BJ (cell line): ENCODE data around the gene PRR19. TPM values are rescaled to one million over a fixed set of nuclear protein-coding genes. Genes with fewer than 3 reads are reported as not detected.
A peak's percentile ranks its signal among the peaks of the same experiment; 100 is the strongest.

ENCODE experiments used
- CTCF ChIA-PET: fragments of 350-600 bp; formaldehyde crosslinking; extraction: SDS; loops from one replicate; lab custom pipeline; 2021; ENCODE audit warnings: antibody characterized with exemption, inconsistent platforms; lab: Yijun Ruan, JAX
- POLR2A ChIA-PET: fragments of 300-600 bp; sonication (Branson Sonifier 250); formaldehyde crosslinking; extraction: SDS; loops from one replicate; lab custom pipeline; 2021; ENCODE audit warnings: antibody characterized with exemption; lab: Charles Lee
- DNase-seq: peaks from one replicate; pipeline ENCODE4 v3.0.0-alpha.2; 2011; ENCODE audit warnings: low read depth
- H3K27me3 ChIP-seq: 2 replicates; pipeline ENCODE4 v1.6.0; 2011; ENCODE audit warnings: low read length; ENCODE audit not compliant: control insufficient read depth, insufficient read depth
- H3K36me3 ChIP-seq: 2 replicates; pipeline ENCODE4 v1.5.1; 2011; ENCODE audit warnings: low read length; ENCODE audit not compliant: control insufficient read depth, insufficient read depth
- H3K4me3 ChIP-seq: 2 replicates; pipeline ENCODE4 v1.5.1; 2011; ENCODE audit warnings: low read depth, mild to moderate bottlenecking, control low read depth, low read length
- polyA plus RNA-seq: library from polyadenylated mRNA; depleted of rRNA; stranded (reverse); fragments of >200 nt; gene quantifications from 2 replicates; pipeline ENCODE4 v1.2.3, GENCODE V29; 2011
- TF ChIP-seq, protein P1 (sequence below): IDR thresholded peaks from 2 replicates; pipeline ENCODE4 v1.5.1; 2011; ENCODE audit warnings: low read depth, mild to moderate bottlenecking, control low read depth, inconsistent platforms, low read length, moderate library complexity; ENCODE audit not compliant: insufficient read depth

Gene PRR19
- polyA plus RNA-seq, 1 experiment = 0.93 TPM

DNA sequence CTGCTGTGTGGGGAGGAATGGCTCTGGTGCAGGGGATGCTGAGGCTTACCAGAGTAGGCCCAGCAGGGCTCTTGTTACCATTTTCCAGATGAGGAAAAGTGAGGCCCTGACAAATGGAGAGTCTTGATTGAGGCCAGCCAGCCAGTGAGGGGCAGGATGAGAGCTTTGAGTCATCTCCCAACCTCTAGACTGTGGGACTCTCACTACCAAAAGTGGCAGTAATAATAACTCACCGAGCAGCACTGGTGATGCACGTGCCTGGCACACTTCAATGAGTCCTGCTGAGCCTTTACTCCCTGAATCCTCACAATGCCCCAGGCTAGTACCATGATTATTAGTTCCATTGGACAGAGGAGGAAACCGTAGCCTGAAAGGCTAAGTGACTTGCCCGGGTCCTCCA, 25.1 kb upstream of the PRR19 start:
- TF ChIP-seq, protein P1, sequence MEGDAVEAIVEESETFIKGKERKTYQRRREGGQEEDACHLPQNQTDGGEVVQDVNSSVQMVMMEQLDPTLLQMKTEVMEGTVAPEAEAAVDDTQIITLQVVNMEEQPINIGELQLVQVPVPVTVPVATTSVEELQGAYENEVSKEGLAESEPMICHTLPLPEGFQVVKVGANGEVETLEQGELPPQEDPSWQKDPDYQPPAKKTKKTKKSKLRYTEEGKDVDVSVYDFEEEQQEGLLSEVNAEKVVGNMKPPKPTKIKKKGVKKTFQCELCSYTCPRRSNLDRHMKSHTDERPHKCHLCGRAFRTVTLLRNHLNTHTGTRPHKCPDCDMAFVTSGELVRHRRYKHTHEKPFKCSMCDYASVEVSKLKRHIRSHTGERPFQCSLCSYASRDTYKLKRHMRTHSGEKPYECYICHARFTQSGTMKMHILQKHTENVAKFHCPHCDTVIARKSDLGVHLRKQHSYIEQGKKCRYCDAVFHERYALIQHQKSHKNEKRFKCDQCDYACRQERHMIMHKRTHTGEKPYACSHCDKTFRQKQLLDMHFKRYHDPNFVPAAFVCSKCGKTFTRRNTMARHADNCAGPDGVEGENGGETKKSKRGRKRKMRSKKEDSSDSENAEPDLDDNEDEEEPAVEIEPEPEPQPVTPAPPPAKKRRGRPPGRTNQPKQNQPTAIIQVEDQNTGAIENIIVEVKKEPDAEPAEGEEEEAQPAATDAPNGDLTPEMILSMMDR = no peak
- Histone ChIP-seq H3K4me3 (no peak overlapping the region), H3K36me3 (peaks cover 21% of the 10 kb centered on the region), H3K27me3 (no peaks in the 10 kb centered on the region)
- ChIA-PET POLR2A (no interaction called here), CTCF (interaction anchor here (7.4 kb wide), 1 partner anchor 32 kb away, joined by 135 read pairs; the partner anchor contains the start of gene GSK3A)
- no peak for DNase-seq

DNA sequence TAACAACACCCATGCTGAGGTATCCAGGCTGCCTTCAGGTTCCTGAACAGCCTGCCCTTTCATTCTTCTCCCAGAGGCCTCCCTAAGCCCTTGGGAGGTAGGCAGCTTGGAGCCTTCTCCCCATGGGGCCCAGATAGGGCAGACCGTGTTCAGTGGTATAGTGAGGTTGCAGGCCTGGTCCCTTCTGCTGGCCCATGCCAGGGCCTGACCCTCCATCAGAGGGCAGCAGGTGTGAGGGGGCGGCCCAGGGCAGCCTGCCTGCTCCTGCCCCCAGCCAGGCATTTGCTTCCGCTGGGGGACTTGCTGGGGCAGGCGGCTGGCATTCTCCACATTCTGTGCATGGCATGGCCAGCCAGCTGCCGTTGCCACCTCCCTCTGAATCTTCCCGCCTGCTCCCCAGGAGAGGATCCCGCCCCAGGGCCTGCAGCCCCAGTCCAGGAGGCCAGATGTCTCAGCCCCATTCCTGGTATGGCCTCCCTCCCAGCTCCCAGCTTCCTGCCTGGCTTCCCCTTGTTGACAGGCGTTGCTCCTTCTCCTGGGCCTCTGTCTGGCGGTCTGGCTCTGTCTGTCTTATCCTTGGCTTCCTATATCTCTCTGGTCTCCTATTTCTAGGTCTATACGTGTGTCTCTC, 24.0 kb upstream of the PRR19 start:
- CTCF ChIA-PET = interaction anchor here (1.0 to 7.4 kb wide), 7 partner anchors 19 to 169 kb away, joined by 3 to 135 read pairs (median 14); partner anchors contain the start of gene GSK3A
- Histone ChIP-seq H3K27me3 (no peaks in the 10 kb centered on the region), H3K36me3 (peaks cover 16% of the 10 kb centered on the region), H3K4me3 (no peak overlapping the region)
- no peak for DNase-seq
- POLR2A ChIA-PET = interaction anchor here (0.6 kb wide), 1 partner anchor 35 kb away, joined by 3 read pairs; no protein-coding TSS in a partner anchor
- TF ChIP-seq, protein P1 = no peak

DNA sequence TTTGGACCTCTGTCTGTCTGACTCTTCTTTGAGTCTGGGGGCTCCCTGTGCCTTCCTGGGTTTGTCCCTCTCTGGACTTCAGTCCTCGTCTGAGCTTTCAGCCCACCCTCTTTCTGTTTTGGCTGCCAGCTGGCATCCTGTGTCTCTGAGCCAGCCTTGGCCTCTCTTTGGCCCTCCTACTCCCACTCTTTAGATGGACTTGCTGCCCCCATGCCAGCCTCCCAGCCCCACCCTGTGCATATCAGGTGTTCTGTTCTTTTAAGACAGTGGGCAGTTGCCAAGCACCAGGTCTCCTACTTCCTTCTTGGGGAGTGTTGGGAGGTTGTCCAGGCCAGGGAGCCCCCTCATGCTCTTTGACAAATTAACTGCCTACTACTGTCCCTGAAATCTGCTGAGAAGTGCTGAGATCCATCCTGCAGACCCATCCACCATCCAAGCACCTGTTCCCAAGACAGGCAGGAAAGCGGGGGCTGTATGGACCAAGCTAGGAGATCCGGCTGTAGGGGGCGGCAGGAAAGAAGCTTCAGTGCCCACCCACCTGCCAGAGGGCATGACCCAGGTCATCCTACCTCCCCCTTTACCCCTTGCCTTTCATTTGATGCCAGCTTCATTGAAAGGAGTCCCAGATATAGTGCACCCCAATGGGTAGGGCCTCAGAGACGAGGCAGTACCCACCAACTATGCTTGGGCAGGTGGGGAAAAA, 23.3 kb upstream of the PRR19 start:
- ChIA-PET POLR2A (no interaction called here), CTCF (interaction anchor here (0.9 to 7.4 kb wide), 15 partner anchors 9 to 170 kb away, joined by 3 to 135 read pairs (median 7); partner anchors contain the start of genes CIC, ERF, GSK3A and PAFAH1B3)
- H3K4me3 ChIP-seq = no peak overlapping the region

DNA sequence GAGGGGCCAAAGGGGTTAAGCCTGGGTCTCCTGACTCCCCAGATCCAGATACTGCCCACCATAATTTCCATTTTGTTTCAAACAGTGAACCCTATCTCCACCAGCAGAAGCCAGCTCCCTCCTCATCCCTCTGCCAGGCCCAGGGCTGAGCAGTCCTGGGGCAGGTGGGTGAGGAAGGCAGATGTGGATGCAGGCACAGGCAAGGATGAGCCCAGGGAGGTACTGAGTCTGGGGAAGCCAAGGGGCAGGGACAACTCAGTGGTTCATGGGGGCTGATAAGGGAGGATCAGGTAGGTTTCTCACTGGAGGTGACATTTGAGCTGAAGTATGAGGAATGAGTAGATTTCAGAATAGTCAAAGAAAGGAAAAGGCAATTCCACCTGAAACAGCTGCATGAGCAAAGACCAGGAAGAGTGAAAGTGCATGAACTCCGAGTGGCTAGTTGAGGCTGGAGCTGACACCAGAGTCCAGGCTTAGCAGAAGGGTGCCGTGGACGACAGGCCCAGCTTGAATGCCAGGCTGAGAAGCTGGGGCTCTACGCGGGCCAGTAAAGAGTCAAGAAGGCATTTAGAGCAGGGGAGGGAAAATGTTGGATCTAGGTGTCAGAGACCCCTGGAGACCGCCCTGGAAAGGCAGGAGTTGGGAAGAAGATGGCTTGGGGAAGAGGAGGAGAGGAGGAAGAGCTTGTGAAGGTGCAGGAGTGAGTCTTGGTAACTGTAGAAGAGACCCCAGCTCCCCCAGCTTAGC, 22.6 kb upstream of the PRR19 start:
- Histone ChIP-seq H3K36me3 (peaks cover 7% of the 10 kb centered on the region), H3K4me3 (peak overlapping the region; percentile 54), H3K27me3 (no peaks in the 10 kb centered on the region)
- no peak for DNase-seq
- TF ChIP-seq, protein P1 = no peak
- ChIA-PET POLR2A (no interaction called here), CTCF (interaction anchor here (0.8 to 7.4 kb wide), 18 partner anchors 9 to 171 kb away, joined by 3 to 135 read pairs (median 7); partner anchors contain the start of genes CIC, ERF, GSK3A and PAFAH1B3)

More for the DNA sequence above, 23.3 kb upstream of the PRR19 start:
- TF ChIP-seq, protein P1 = no peak
- no peak for DNase-seq
- H3K36me3 ChIP-seq = peaks cover 13% of the 10 kb centered on the region
- H3K27me3 ChIP-seq = no peaks in the 10 kb centered on the region
